Neutrophil (primary cell): ENCODE results near the gene LAMB2.

ENCODE experiments used
- H3K27ac ChIP-seq: fragments of 200-600 bp; sonication (generic); 2 replicates; pipeline ENCODE4 v1.5.1; 2016; ENCODE audit warnings: mild to moderate bottlenecking, moderate library complexity
- H3K27me3 ChIP-seq: fragments of 200-600 bp; sonication (generic); 2 replicates; pipeline ENCODE4 v1.6.0; 2016; ENCODE audit warnings: mild to moderate bottlenecking
- H3K36me3 ChIP-seq: fragments of 200-600 bp; sonication (generic); 2 replicates; pipeline ENCODE4 v1.5.1; 2017
- H3K4me1 ChIP-seq, 2 experiments: fragments of 200-600 bp in 1 of 2; sonication (generic) in 1 of 2; 1 replicate in 1 of 2; 2 replicates in 1 of 2; pipeline versions ENCODE4 v1.5.1 to v1.6.1; 2013 to 2016; ENCODE audit warnings: low read depth in 1 of 2, low read length in 1 of 2, mild to moderate bottlenecking in 1 of 2, moderate library complexity in 1 of 2; ENCODE audit not compliant: control insufficient read depth in 1 of 2, insufficient read depth in 1 of 2
- H3K4me3 ChIP-seq, 2 experiments: fragments of 200-600 bp in 1 of 2; sonication (generic) in 1 of 2; 1 replicate in 1 of 2; 2 replicates in 1 of 2; pipeline ENCODE4 v1.5.1; 2013 to 2016; ENCODE audit warnings: low read depth in 1 of 2, low read length in 1 of 2, mild to moderate bottlenecking in 1 of 2, moderate library complexity in 1 of 2
- H3K9me3 ChIP-seq: fragments of 200-600 bp; sonication (generic); 2 replicates; pipeline ENCODE4 v1.5.1; 2016
- CTCF ChIP-seq: fragments of 200-600 bp; sonication (generic); IDR thresholded peaks from 2 replicates; pipeline ENCODE4 v1.5.1; 2016; ENCODE audit warnings: antibody characterized with exemption

Gene LAMB2

GRCh38 chr3:49111347-49111746 is 21.5 kb downstream of the LAMB2 start:
- Histone ChIP-seq H3K27me3 (no peaks in the 10 kb centered on the region), H3K36me3 (peaks cover 98% of the 10 kb centered on the region), H3K9me3 (no peaks in the 10 kb centered on the region), H3K27ac (no peak overlapping the region), H3K4me3 (no peak overlapping the region), H3K4me1 (no peaks in the 10 kb centered on the region)
- no peak for TF ChIP-seq CTCF

- no peak overlapping the region for H3K27ac ChIP-seq
- no peak for TF ChIP-seq CTCF
- no peaks in the 10 kb centered on the region for H3K4me1 ChIP-seq
- no peaks in the 10 kb centered on the region for H3K9me3 ChIP-seq
- no peaks in the 10 kb centered on the region for H3K27me3 ChIP-seq
- no peak overlapping the region for H3K4me3 ChIP-seq
- peaks cover 95% of the 10 kb centered on the region for H3K36me3 ChIP-seq
Observed at GRCh38 chr3:49110780-49111179, 22.1 kb downstream of the LAMB2 start.

- H3K9me3 ChIP-seq: no peaks in the 10 kb centered on the region
- H3K4me1 ChIP-seq: peaks cover 18% of the 10 kb centered on the region in 2 experiments
- H3K27ac ChIP-seq: no peak overlapping the region
- no peak for TF ChIP-seq CTCF
- no peaks in the 10 kb centered on the region for H3K27me3 ChIP-seq
- H3K4me3 ChIP-seq: no peak overlapping the region
- peaks cover 71% of the 10 kb centered on the region for H3K36me3 ChIP-seq
Observed at GRCh38 chr3:49108346-49108745, 24.5 kb downstream of the LAMB2 start.

GRCh38 chr3:49104427-49105291 is 28.2 kb downstream of the LAMB2 start, which contains the start of gene QARS1:
QARS1 (minus strand) TSS chr3:49104757; CDS start chr3:49104733, 24 bp downstream.
- H3K4me3 ChIP-seq: peak within 1 kb of the TSS; percentile 92 to 96
- no peaks in the 10 kb centered on the region for H3K27me3 ChIP-seq
- H3K27ac ChIP-seq: peak within 1 kb of the TSS; percentile 75
- no peaks in the 10 kb centered on the region for H3K9me3 ChIP-seq
- no peak for TF ChIP-seq CTCF
- H3K36me3 ChIP-seq: peaks cover 60% of the 10 kb centered on the region
- H3K4me1 ChIP-seq: peaks cover 18 to 20% of the 10 kb centered on the region in 2 experiments

GRCh38 chr3:49104052-49104426 is 28.8 kb downstream of the LAMB2 start:
- H3K4me1 ChIP-seq: peaks cover 18 to 20% of the 10 kb centered on the region in 2 experiments
- TF ChIP-seq CTCF: no peak
- peak overlapping the region; percentile 75 for H3K27ac ChIP-seq
- H3K27me3 ChIP-seq: no peaks in the 10 kb centered on the region
- H3K36me3 ChIP-seq: peaks cover 60% of the 10 kb centered on the region
- H3K9me3 ChIP-seq: no peaks in the 10 kb centered on the region
- H3K4me3 ChIP-seq: peak overlapping the region; percentile 92 to 96
